Medulla oblongata (tissue), 1 donor: Measurements from ENCODE around the gene ST3GAL2.
A peak's percentile ranks its signal among the peaks of the same experiment; 100 is the strongest.
"Not testable (repeated sequence)": the region's sequence is repeated elsewhere in the genome, so short reads cannot be mapped to it uniquely, and the experiment has no call there.

Experiments used
- DNase-seq: peaks from one replicate; pipeline ENCODE4 v3.0.0-alpha.2; 2015; ENCODE audit errors: extremely low spot score

Gene ST3GAL2

GRCh38 chr16:70417661-70418060 is 21.2 kb downstream of the ST3GAL2 start:
- no peak for DNase-seq

GRCh38 chr16:70416748-70417616 is 21.9 kb downstream of the ST3GAL2 start:
- DNase-seq = no peak

- not testable (repeated sequence) for DNase-seq
Measured at GRCh38 chr16:70413572-70413971, 25.3 kb downstream of the ST3GAL2 start.

- no peak for DNase-seq
Measured at GRCh38 chr16:70412385-70412784, 26.5 kb downstream of the ST3GAL2 start.

GRCh38 chr16:70410734-70411133 is 28.2 kb downstream of the ST3GAL2 start:
- DNase-seq = peak; percentile 70

- peak; percentile 19 for DNase-seq
Measured at GRCh38 chr16:70407811-70408274, 31.1 kb downstream of the ST3GAL2 start.

GRCh38 chr16:70406104-70406503 is 32.8 kb downstream of the ST3GAL2 start:
- not testable (repeated sequence) for DNase-seq

- DNase-seq = no peak
Measured at GRCh38 chr16:70402916-70403659, 35.8 kb downstream of the ST3GAL2 start.

- no peak for DNase-seq
Measured at GRCh38 chr16:70399951-70400350, 38.9 kb downstream of the ST3GAL2 start.

GRCh38 chr16:70399381-70399780 is 39.5 kb downstream of the ST3GAL2 start:
- DNase-seq = no peak

- no peak for DNase-seq
Measured at GRCh38 chr16:70398177-70398743, 40.6 kb downstream of the ST3GAL2 start.

GRCh38 chr16:70396246-70396904 is 42.5 kb downstream of the ST3GAL2 start:
- DNase-seq = no peak

- DNase-seq = peak; percentile 55
Measured at GRCh38 chr16:70395345-70395901, 43.5 kb downstream of the ST3GAL2 start.

- DNase-seq = no peak
Measured at GRCh38 chr16:70394853-70395252, 44.0 kb downstream of the ST3GAL2 start.

GRCh38 chr16:70393662-70394061 is 45.2 kb downstream of the ST3GAL2 start:
- no peak for DNase-seq

GRCh38 chr16:70392606-70393005 is 46.3 kb downstream of the ST3GAL2 start:
- no peak for DNase-seq

- DNase-seq = no peak
Measured at GRCh38 chr16:70391881-70392481, 46.9 kb downstream of the ST3GAL2 start.

- DNase-seq = no peak
Measured at GRCh38 chr16:70391446-70391845, 47.5 kb downstream of the ST3GAL2 start.

- DNase-seq = no peak
Measured at GRCh38 chr16:70390774-70391173, 48.1 kb downstream of the ST3GAL2 start.

GRCh38 chr16:70388006-70388680 is 50.8 kb downstream of the ST3GAL2 start:
- no peak for DNase-seq
